ENCODE measurements around the gene STRIP2. TPM values are rescaled to one million over a fixed set of nuclear protein-coding genes. Genes with fewer than 3 reads are reported as not detected.

Gene STRIP2
- total and polyA plus RNA-seq, 9 of the 15 experiments (the other 6 are each of a cell fraction or from before 2014, with no cell fraction given), result 10.1 to 81.8 (median 42.3) TPM

DNA sequence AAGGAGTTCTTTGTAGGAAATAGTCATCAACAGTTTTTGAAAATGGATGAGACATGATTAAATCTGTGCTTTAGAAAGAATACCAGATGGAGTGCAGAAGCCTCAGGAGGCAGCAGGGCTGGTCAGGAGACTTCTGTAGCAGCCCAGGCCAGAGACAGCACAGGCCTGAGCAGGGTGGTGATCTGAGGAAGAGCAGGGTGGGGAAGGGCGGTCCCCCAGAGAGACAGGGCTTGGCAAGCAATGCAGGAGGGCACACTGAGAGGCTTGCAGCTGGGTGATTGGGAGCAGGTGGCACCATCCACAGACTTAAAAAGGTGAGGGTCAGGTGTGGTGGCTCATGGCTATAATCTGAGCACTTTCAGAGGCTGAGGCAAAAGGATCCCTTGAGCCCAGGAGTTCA, 63.8 kb downstream of the STRIP2 start:
- no peak overlapping the region for H3K4me3 ChIP-seq
- no peak for FAIRE-seq
- H3K9me1 ChIP-seq (ENCODE audit: control insufficient read depth, insufficient read depth, low read length), result no peaks in the 10 kb centered on the region
- H3K79me2 ChIP-seq (ENCODE audit: control insufficient read depth, insufficient read depth, low read length), result no peaks in the 10 kb centered on the region
- H3K27ac ChIP-seq (ENCODE audit: extremely low read depth, low read depth, low read length), result no peak overlapping the region
- ChIA-PET POLR2A (no interaction called here), CTCF (ENCODE audit: low intra/inter-chr PET ratio) (no interaction called here)
- in situ Hi-C loops (cut with MboI), result no loop called here
- WGBS (ENCODE audit: insufficient coverage, low coverage, missing lambda C conversion rate), result 20% methylated on average over 1 of the region's 1 CpG
- BruUV-seq (replicated peaks), result no TSS peak
- TF ChIP-seq ZEB2 (IDR thresholded peaks at IDR 0.05) (no peak), SNRNP70 (optimal IDR thresholded peaks at IDR 0.05; ENCODE audit: low read depth, low read length) (no peak), ZC3H8 (IDR thresholded peaks at IDR 0.05) (no peak), ZNF431 (CRISPR knock-in tag; IDR thresholded peaks at IDR 0.05) (no peak), ZNF79 (CRISPR knock-in tag; IDR thresholded peaks at IDR 0.05; ENCODE audit: low read depth) (no peak), ZNF174 (CRISPR knock-in tag; IDR thresholded peaks at IDR 0.05) (no peak)
- TF ChIP-seq, protein P1, sequence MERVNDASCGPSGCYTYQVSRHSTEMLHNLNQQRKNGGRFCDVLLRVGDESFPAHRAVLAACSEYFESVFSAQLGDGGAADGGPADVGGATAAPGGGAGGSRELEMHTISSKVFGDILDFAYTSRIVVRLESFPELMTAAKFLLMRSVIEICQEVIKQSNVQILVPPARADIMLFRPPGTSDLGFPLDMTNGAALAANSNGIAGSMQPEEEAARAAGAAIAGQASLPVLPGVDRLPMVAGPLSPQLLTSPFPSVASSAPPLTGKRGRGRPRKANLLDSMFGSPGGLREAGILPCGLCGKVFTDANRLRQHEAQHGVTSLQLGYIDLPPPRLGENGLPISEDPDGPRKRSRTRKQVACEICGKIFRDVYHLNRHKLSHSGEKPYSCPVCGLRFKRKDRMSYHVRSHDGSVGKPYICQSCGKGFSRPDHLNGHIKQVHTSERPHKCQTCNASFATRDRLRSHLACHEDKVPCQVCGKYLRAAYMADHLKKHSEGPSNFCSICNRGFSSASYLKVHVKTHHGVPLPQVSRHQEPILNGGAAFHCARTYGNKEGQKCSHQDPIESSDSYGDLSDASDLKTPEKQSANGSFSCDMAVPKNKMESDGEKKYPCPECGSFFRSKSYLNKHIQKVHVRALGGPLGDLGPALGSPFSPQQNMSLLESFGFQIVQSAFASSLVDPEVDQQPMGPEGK (CRISPR knock-in tag; IDR thresholded peaks at IDR 0.05; ENCODE audit: borderline replicate concordance), result no peak
- TF ChIP-seq, protein P2, sequence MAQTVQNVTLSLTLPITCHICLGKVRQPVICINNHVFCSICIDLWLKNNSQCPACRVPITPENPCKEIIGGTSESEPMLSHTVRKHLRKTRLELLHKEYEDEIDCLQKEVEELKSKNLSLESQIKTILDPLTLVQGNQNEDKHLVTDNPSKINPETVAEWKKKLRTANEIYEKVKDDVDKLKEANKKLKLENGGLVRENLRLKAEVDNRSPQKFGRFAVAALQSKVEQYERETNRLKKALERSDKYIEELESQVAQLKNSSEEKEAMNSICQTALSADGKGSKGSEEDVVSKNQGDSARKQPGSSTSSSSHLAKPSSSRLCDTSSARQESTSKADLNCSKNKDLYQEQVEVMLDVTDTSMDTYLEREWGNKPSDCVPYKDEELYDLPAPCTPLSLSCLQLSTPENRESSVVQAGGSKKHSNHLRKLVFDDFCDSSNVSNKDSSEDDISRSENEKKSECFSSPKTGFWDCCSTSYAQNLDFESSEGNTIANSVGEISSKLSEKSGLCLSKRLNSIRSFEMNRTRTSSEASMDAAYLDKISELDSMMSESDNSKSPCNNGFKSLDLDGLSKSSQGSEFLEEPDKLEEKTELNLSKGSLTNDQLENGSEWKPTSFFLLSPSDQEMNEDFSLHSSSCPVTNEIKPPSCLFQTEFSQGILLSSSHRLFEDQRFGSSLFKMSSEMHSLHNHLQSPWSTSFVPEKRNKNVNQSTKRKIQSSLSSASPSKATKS (CRISPR knock-in tag; IDR thresholded peaks at IDR 0.05), result no peak
- TF ChIP-seq, protein P3, sequence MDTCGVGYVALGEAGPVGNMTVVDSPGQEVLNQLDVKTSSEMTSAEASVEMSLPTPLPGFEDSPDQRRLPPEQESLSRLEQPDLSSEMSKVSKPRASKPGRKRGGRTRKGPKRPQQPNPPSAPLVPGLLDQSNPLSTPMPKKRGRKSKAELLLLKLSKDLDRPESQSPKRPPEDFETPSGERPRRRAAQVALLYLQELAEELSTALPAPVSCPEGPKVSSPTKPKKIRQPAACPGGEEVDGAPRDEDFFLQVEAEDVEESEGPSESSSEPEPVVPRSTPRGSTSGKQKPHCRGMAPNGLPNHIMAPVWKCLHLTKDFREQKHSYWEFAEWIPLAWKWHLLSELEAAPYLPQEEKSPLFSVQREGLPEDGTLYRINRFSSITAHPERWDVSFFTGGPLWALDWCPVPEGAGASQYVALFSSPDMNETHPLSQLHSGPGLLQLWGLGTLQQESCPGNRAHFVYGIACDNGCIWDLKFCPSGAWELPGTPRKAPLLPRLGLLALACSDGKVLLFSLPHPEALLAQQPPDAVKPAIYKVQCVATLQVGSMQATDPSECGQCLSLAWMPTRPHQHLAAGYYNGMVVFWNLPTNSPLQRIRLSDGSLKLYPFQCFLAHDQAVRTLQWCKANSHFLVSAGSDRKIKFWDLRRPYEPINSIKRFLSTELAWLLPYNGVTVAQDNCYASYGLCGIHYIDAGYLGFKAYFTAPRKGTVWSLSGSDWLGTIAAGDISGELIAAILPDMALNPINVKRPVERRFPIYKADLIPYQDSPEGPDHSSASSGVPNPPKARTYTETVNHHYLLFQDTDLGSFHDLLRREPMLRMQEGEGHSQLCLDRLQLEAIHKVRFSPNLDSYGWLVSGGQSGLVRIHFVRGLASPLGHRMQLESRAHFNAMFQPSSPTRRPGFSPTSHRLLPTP (IDR thresholded peaks at IDR 0.05; ENCODE audit: borderline replicate concordance, extremely low read depth, insufficient read length), result no peak
- TF ChIP-seq, protein P4, sequence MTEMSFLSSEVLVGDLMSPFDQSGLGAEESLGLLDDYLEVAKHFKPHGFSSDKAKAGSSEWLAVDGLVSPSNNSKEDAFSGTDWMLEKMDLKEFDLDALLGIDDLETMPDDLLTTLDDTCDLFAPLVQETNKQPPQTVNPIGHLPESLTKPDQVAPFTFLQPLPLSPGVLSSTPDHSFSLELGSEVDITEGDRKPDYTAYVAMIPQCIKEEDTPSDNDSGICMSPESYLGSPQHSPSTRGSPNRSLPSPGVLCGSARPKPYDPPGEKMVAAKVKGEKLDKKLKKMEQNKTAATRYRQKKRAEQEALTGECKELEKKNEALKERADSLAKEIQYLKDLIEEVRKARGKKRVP (CRISPR knock-in tag; IDR thresholded peaks at IDR 0.05), result no peak
- peaks cover 0 to 7% of the 10 kb centered on the region in 2 experiments; a peak in 2 of 5 replicates for H3K27me3 ChIP-seq (ENCODE audit: control insufficient read depth in 2 of 2, insufficient read depth in 2 of 2, low read length in 2 of 2)
- H3K4me2 ChIP-seq (ENCODE audit: insufficient read depth, low read length), result no peak overlapping the region
- H3K9me3 ChIP-seq (replicated peaks; ENCODE audit: control insufficient read depth, insufficient read depth, low read depth, low read length), result no peaks in the 10 kb centered on the region
- H2AFZ ChIP-seq (ENCODE audit: low read depth, low read length), result no peak overlapping the region
- no peak for ATAC-seq
- H3K36me3 ChIP-seq (ENCODE audit: control insufficient read depth, insufficient read depth, low read length), result 0 out of 3 replicates have a peak, but pooled peaks cover 2% of the 10 kb centered on the region
- peaks cover 0 to 12% of the 10 kb centered on the region in 2 experiments; a peak in 4 of 5 replicates for H3K4me1 ChIP-seq (replicated peaks in 1 of 2; ENCODE audit: control insufficient read depth in 2 of 2, insufficient read depth in 2 of 2, low read length in 2 of 2)
- intact Hi-C loops (cut with micrococcal nuclease), result loop anchor here (10.0 kb wide), 1 partner anchor 517 kb away; no protein-coding TSS in a partner anchor
- H3K9ac ChIP-seq (ENCODE audit: insufficient read depth in 1 of 2, low read depth in 2 of 2, low read length in 2 of 2), result peak overlapping the region in 1 of 2 experiments; percentile 69; a peak in 1 of 4 replicates
- no peak for DNase-seq (ENCODE audit: extremely low read depth in 1 of 4, low spot score in 3 of 4)
- 0 out of 2 replicates have a peak, but pooled peaks cover 3% of the 10 kb centered on the region for H4K20me1 ChIP-seq (replicated peaks; ENCODE audit: control insufficient read depth, insufficient read depth, low read length)

All from K562 (cell line).